ENCODE data around the gene AXIN2.
"Not testable (repeated sequence)": the region's sequence is repeated elsewhere in the genome, so short reads cannot be mapped to it uniquely, and the experiment has no call there.

Gene AXIN2

DNA sequence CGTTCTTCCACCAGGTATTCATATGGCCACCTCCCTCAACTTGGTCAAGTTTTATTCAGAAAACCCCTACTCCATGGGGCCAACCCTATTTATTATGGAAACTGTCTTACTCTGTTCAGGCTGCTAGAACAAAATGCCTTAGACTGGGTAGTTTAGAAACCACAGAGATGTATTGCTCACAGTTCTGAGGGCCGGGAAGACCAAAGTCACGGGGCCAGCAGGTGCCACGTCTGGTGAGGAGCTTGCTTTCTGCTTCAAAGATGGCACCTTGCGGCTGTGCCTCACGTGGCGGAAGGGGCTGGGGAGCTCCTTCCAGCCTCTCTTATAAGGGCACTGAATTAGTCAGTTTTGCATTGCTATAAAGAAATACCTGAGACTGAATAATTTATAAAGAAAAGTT lies 74.3 kb downstream of the AXIN2 start:
- DNase-seq (ENCODE audit: low read depth), result no peak
- TF ChIP-seq, protein P1, sequence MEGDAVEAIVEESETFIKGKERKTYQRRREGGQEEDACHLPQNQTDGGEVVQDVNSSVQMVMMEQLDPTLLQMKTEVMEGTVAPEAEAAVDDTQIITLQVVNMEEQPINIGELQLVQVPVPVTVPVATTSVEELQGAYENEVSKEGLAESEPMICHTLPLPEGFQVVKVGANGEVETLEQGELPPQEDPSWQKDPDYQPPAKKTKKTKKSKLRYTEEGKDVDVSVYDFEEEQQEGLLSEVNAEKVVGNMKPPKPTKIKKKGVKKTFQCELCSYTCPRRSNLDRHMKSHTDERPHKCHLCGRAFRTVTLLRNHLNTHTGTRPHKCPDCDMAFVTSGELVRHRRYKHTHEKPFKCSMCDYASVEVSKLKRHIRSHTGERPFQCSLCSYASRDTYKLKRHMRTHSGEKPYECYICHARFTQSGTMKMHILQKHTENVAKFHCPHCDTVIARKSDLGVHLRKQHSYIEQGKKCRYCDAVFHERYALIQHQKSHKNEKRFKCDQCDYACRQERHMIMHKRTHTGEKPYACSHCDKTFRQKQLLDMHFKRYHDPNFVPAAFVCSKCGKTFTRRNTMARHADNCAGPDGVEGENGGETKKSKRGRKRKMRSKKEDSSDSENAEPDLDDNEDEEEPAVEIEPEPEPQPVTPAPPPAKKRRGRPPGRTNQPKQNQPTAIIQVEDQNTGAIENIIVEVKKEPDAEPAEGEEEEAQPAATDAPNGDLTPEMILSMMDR (IDR thresholded peaks at IDR 0.05; ENCODE audit: low read length, missing control alignments), result no peak
- H3K4me3 ChIP-seq (replicated peaks; ENCODE audit: low read depth, low read length), result no peak overlapping the region

- TF ChIP-seq, protein P1 (IDR thresholded peaks at IDR 0.05; ENCODE audit: low read length, missing control alignments), result no peak
- H3K4me3 ChIP-seq (replicated peaks; ENCODE audit: low read depth, low read length), result no peak overlapping the region
- DNase-seq (ENCODE audit: low read depth), result peak; percentile 90
Measured at GRCh38 chr17:65485388-65486299, 75.8 kb downstream of the AXIN2 start.

DNA sequence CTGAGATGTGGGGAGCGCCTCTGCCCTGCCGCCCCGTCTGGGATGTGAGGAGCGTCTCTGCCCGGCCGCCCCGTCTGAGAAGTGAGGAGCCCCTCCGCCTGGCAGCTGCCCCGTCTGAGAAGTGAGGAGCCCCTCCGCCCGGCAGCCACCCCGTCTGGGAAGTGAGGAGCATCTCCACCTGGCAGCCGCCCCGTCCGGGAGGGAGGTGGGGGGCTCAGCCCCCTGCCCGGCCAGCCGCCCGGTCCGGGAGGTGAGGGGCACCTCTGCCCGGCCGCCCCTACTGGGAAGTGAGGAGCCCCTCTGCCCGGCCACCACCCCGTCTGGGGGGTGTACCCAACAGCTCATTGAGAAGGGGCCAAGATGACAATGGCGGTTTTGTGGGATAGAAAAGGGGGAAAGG lies 77.0 kb downstream of the AXIN2 start:
- not testable (repeated sequence) for H3K4me3 ChIP-seq (replicated peaks; ENCODE audit: low read depth, low read length); DNase-seq (ENCODE audit: low read depth)

DNA sequence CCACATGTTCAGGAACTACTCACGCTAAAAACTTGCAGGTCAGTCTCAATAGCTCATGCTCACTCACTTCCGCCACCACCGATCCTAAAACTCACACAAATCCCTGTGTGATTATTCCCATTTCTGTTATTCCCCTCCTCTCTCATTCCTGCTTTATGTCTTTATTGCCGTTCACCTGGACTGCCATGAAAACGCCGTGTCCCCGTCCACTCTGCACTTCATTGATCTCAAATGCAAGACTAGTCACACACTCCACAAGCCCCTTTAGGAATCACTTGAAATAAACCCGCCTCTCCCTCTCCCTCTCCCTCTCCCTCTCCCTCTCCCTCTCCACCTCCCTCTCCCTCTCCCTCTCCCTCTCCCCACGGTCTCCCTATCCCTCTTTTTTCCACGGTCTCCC lies 78.0 kb downstream of the AXIN2 start:
- H3K4me3 ChIP-seq (replicated peaks; ENCODE audit: low read depth, low read length), result no peak overlapping the region
- TF ChIP-seq, protein P1 (IDR thresholded peaks at IDR 0.05; ENCODE audit: low read length, missing control alignments), result no peak
- DNase-seq (ENCODE audit: low read depth), result no peak

DNA sequence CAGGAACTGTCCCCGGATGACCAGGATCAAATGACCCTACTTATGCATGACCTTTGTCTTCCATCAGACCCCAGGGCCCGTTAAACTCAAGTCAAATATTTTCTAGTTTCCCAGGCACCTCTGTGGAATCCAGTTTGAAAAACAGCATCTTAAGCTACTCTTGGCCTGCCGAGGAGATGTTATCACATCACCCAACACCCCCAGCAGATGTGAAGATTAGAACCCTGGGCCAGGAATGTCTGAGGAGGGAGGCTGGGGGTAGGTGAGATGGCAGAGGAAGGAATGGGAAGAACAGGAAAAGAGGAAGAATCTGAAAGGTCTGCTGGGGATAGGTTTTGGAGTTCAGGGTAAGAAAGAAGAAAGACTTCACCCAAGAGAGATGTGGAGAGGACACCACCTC lies 79.2 kb downstream of the AXIN2 start:
- no peak for DNase-seq (ENCODE audit: low read depth)
- H3K4me3 ChIP-seq (replicated peaks; ENCODE audit: low read depth, low read length), result no peak overlapping the region
- TF ChIP-seq, protein P1 (IDR thresholded peaks at IDR 0.05; ENCODE audit: low read length, missing control alignments), result no peak

GRCh38 chr17:65479282-65479681 lies 82.2 kb downstream of the AXIN2 start:
- no peak overlapping the region for H3K4me3 ChIP-seq (replicated peaks; ENCODE audit: low read depth, low read length)
- no peak for DNase-seq (ENCODE audit: low read depth)
- TF ChIP-seq, protein P1 (IDR thresholded peaks at IDR 0.05; ENCODE audit: low read length, missing control alignments), result no peak
